ENCODE measurements around the gene ITGB6.

The ITGB6 gene

DNA sequence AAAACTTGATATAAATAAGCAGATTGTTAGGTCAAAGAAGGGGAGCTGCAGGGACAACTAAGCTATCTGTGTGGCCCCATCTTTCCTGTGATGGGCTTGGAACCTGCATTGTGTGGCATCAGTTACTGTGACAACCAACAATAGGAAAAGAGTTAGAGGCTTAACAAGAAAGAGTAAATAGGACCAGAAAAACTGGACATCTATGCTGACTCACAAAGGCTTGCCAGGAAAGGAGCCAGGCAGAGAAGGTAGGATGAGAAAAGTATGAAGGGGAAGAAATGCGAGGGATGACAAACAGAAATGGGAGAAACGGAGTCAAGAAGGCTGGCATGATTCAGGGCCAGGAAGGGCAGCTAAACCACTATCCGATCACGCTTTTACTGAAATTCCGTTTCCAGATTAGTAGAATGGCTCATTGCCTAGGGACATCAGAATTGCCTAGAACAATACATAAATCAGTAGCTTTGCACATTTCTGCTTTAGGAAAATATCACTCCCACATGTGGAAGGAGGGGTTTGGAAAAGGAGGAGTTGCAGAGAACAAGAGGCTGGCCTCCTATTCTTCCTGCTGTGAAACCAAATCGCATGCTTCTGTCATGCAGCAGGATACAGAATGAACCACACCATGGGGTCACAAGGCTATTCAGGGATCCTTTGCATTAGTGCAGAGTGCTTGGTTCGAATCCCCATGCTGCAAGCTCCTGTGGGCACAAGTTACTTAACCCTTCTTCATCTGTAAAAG lies 144.9 kb downstream of the ITGB6 start:
- DNase-seq, result no peak

DNA sequence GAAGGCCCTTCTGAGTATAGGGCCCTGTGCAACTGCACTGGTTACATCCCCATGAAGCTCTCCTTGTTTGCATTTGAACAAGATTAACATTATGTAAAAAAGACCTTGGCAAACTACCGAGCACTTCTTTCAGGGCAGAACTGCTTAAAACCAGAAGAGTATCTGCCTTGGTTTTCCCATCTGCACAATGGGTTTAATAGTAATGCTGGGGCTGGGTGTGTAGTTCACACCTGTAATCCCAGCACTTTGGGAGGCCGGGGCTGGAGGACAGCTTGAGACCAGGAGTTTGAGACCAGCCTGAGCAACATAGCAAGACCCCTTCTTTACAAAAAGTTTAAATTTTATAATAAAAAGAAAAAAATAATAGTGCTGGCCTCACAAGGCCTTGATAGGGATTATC lies 146.1 kb downstream of the ITGB6 start:
- no peak for DNase-seq

DNA sequence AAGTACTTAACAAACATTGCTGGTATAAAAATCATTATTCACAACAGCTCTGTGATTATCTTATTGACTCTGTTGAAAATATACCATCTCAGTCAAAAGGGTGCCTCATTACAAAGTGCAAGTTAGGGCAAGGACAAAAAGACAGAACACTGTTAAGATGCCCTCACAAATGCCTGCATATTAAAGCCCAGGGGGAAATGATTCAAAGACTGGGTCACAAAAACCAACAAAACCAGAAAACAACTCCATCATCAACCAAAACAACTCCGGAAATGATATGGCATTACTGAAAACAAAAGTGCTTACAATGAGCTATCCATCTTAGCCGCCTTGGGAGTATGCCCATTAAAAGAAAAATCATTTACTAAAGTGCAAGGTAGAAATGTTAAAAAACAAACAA lies 147.5 kb downstream of the ITGB6 start:
- DNase-seq, result no peak

DNA sequence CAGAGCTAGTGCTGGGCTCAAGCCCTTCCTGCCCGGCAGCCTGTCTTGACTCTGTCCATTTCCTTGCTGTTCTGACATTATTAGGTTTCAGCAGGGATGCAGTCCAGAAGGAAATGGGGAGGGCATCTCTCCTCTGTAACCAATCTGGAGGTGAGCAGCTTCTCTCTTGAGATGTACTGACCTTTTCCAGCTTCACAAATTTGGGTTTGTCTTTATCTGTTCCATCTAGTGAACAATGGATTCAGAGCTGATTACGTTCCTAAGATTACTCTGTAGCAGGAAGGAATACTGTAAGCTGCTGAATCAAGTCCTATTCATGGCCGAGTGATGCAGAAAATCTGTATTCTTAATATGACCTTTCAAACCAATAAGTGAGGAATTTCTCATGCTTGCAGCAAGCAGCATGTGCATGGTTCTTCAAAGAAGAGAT lies 148.7 kb downstream of the ITGB6 start:
- DNase-seq, result no peak

DNA sequence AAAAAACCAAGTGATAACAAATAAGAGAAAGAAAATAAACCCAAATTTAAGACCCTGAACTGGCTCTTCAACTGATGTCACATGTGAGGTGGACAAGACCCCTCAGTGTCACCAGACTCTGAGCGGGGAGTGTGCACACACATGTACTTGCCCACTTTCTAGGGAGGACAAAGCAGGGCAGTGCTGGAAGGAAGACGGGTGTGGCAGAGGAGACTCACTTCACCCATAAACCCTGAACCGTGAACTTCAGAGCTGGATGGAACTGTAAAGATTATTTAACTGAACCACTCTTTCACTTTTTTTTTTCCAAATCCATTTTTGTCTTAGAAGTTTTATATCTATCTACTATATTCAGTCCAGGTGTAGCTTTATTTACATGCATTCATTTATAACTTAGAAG lies 149.9 kb downstream of the ITGB6 start:
- DNase-seq, result no peak
